ENCODE measurements around the gene VPS16. TPM values are rescaled to one million over a fixed set of nuclear protein-coding genes. Genes with fewer than 3 reads are reported as not detected.

The VPS16 gene
- total RNA-seq, 1 donor from 2014 or later = 24.9 TPM

GRCh38 chr20:2902291-2902690 lies 61.7 kb downstream of the VPS16 start:
- peaks cover 9% of the 10 kb centered on the region for H3K36me3 Mint-ChIP-seq (ENCODE audit: low read depth, unreplicated experiment)

GRCh38 chr20:2902818-2903217 lies 62.3 kb downstream of the VPS16 start:
- DNase-seq (ENCODE audit: low read depth) = no peak
- TF ChIP-seq EZH2 (IDR thresholded peaks at IDR 0.05; ENCODE audit: insufficient read depth, low read length) = no peak
- TF ChIP-seq, protein P1, sequence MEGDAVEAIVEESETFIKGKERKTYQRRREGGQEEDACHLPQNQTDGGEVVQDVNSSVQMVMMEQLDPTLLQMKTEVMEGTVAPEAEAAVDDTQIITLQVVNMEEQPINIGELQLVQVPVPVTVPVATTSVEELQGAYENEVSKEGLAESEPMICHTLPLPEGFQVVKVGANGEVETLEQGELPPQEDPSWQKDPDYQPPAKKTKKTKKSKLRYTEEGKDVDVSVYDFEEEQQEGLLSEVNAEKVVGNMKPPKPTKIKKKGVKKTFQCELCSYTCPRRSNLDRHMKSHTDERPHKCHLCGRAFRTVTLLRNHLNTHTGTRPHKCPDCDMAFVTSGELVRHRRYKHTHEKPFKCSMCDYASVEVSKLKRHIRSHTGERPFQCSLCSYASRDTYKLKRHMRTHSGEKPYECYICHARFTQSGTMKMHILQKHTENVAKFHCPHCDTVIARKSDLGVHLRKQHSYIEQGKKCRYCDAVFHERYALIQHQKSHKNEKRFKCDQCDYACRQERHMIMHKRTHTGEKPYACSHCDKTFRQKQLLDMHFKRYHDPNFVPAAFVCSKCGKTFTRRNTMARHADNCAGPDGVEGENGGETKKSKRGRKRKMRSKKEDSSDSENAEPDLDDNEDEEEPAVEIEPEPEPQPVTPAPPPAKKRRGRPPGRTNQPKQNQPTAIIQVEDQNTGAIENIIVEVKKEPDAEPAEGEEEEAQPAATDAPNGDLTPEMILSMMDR (IDR thresholded peaks at IDR 0.05; ENCODE audit: insufficient read depth, low read depth, low read length) = no peak
- H2AFZ ChIP-seq (ENCODE audit: low read depth, low read length) = no peak overlapping the region
- no peaks in the 10 kb centered on the region for H3K4me1 ChIP-seq (ENCODE audit: insufficient read depth, low read length)
- H3K9me3 Mint-ChIP-seq (ENCODE audit: unreplicated experiment) = peaks cover 1% of the 10 kb centered on the region
- H3K27ac ChIP-seq (ENCODE audit: low read depth, low read length) = no peak overlapping the region
- H3K27ac Mint-ChIP-seq (ENCODE audit: unreplicated experiment) = no peak overlapping the region
- no peak overlapping the region for H3K4me3 ChIP-seq (ENCODE audit: insufficient read depth, low read depth, low read length)
- H3K36me3 ChIP-seq (ENCODE audit: insufficient read depth, low read length) = peaks cover 2% of the 10 kb centered on the region
- H4K20me1 ChIP-seq (ENCODE audit: insufficient read depth, low read length) = peaks cover 33% of the 10 kb centered on the region
- H3K4me3 Mint-ChIP-seq (ENCODE audit: unreplicated experiment) = no peak overlapping the region
- peaks cover 1% of the 10 kb centered on the region for H3K4me1 Mint-ChIP-seq (ENCODE audit: low read depth, unreplicated experiment)
- no peak overlapping the region for H3K9ac ChIP-seq (ENCODE audit: low read length)
- H3K27me3 ChIP-seq (ENCODE audit: insufficient read depth, low read length) = no peaks in the 10 kb centered on the region
- no peaks in the 10 kb centered on the region for H3K9me3 ChIP-seq (ENCODE audit: insufficient read depth, low read depth, low read length)
- H3K79me2 ChIP-seq (ENCODE audit: insufficient read depth, low read length) = peaks cover 33% of the 10 kb centered on the region
- H3K4me2 ChIP-seq (ENCODE audit: low read length) = no peak overlapping the region
- no peak for FAIRE-seq
- H3K36me3 Mint-ChIP-seq (ENCODE audit: low read depth, unreplicated experiment) = peaks cover 9% of the 10 kb centered on the region
- H3K27me3 Mint-ChIP-seq (ENCODE audit: low read depth, unreplicated experiment) = no peaks in the 10 kb centered on the region

More at GRCh38 chr20:2902291-2902690, 61.7 kb downstream of the VPS16 start:
- Mint-ChIP-seq H3K27ac (ENCODE audit: unreplicated experiment) (no peak overlapping the region), H3K4me1 (ENCODE audit: low read depth, unreplicated experiment) (peaks cover 1% of the 10 kb centered on the region), H3K9me3 (ENCODE audit: unreplicated experiment) (peaks cover 1% of the 10 kb centered on the region), H3K27me3 (ENCODE audit: low read depth, unreplicated experiment) (no peaks in the 10 kb centered on the region), H3K4me3 (ENCODE audit: unreplicated experiment) (no peak overlapping the region)
- no peak overlapping the region for H3K4me3 ChIP-seq (ENCODE audit: insufficient read depth, low read depth, low read length)
- TF ChIP-seq, protein P1 (IDR thresholded peaks at IDR 0.05; ENCODE audit: insufficient read depth, low read depth, low read length) = no peak
- no peak for TF ChIP-seq EZH2 (IDR thresholded peaks at IDR 0.05; ENCODE audit: insufficient read depth, low read length)
- peaks cover 37% of the 10 kb centered on the region for H3K79me2 ChIP-seq (ENCODE audit: insufficient read depth, low read length)
- H3K27ac ChIP-seq (ENCODE audit: low read depth, low read length) = no peak overlapping the region
- H3K27me3 ChIP-seq (ENCODE audit: insufficient read depth, low read length) = no peaks in the 10 kb centered on the region
- H2AFZ ChIP-seq (ENCODE audit: low read depth, low read length) = no peak overlapping the region
- no peak overlapping the region for H3K4me2 ChIP-seq (ENCODE audit: low read length)
- H4K20me1 ChIP-seq (ENCODE audit: insufficient read depth, low read length) = peaks cover 33% of the 10 kb centered on the region
- peaks cover 2% of the 10 kb centered on the region for H3K36me3 ChIP-seq (ENCODE audit: insufficient read depth, low read length)
- no peaks in the 10 kb centered on the region for H3K9me3 ChIP-seq (ENCODE audit: insufficient read depth, low read depth, low read length)
- FAIRE-seq (no peak), DNase-seq (ENCODE audit: low read depth) (no peak)
- H3K4me1 ChIP-seq (ENCODE audit: insufficient read depth, low read length) = no peaks in the 10 kb centered on the region
- H3K9ac ChIP-seq (ENCODE audit: low read length) = no peak overlapping the region

DNA sequence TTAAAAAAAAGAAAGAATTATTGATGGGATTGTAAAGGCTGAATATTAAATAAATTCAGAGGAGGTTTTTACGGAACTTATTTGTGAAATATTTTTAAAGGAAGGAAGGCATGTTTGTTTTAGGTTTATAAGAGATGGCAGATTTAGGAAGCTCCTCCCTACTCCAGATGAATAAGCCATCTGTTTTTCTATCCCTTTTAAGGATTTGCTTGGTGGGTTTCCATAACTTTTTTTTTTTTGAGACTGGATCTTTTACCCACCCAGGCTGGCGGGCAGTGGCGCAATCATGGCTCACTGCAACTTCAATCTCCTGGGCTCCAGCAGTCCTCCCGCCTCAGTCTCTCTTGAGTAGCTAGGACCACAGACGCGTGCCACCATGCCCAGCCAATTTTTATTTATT lies 63.1 kb downstream of the VPS16 start:
- H3K4me3 Mint-ChIP-seq (ENCODE audit: unreplicated experiment) = no peak overlapping the region
- no peak for DNase-seq (ENCODE audit: low read depth)
- H3K9me3 Mint-ChIP-seq (ENCODE audit: unreplicated experiment) = peaks cover 1% of the 10 kb centered on the region

More for the DNA sequence above, 63.1 kb downstream of the VPS16 start:
- Histone ChIP-seq H3K27me3 (ENCODE audit: insufficient read depth, low read length) (no peaks in the 10 kb centered on the region), H3K9me3 (ENCODE audit: insufficient read depth, low read depth, low read length) (no peaks in the 10 kb centered on the region), H3K4me1 (ENCODE audit: insufficient read depth, low read length) (no peaks in the 10 kb centered on the region), H3K79me2 (ENCODE audit: insufficient read depth, low read length) (peaks cover 39% of the 10 kb centered on the region), H4K20me1 (ENCODE audit: insufficient read depth, low read length) (peaks cover 33% of the 10 kb centered on the region), H3K27ac (ENCODE audit: low read depth, low read length) (no peak overlapping the region), H3K9ac (ENCODE audit: low read length) (no peak overlapping the region), H3K36me3 (ENCODE audit: insufficient read depth, low read length) (peaks cover 2% of the 10 kb centered on the region), H3K4me3 (ENCODE audit: insufficient read depth, low read depth, low read length) (no peak overlapping the region), H3K4me2 (ENCODE audit: low read length) (no peak overlapping the region), H2AFZ (ENCODE audit: low read depth, low read length) (no peak overlapping the region)
- no peak for FAIRE-seq
- H3K27me3 Mint-ChIP-seq (ENCODE audit: low read depth, unreplicated experiment) = no peaks in the 10 kb centered on the region
- H3K4me1 Mint-ChIP-seq (ENCODE audit: low read depth, unreplicated experiment) = peaks cover 1% of the 10 kb centered on the region
- H3K27ac Mint-ChIP-seq (ENCODE audit: unreplicated experiment) = no peak overlapping the region
- TF ChIP-seq EZH2 (IDR thresholded peaks at IDR 0.05; ENCODE audit: insufficient read depth, low read length) = no peak
- TF ChIP-seq, protein P1 (IDR thresholded peaks at IDR 0.05; ENCODE audit: insufficient read depth, low read depth, low read length) = no peak
- peaks cover 9% of the 10 kb centered on the region for H3K36me3 Mint-ChIP-seq (ENCODE audit: low read depth, unreplicated experiment)

All from astrocyte (in vitro differentiated cells and primary cell).